HG02642 (cell line): ENCODE results near the gene SMAD5.

Experiments
- ATAC-seq: cut with Tn5 transposase; IDR thresholded peaks from one replicate; pipeline ENCODE4 v1.9.1; 2021; ENCODE audit warnings: mild to moderate bottlenecking; ENCODE audit not compliant: unreplicated experiment, poor library complexity

Gene SMAD5

DNA sequence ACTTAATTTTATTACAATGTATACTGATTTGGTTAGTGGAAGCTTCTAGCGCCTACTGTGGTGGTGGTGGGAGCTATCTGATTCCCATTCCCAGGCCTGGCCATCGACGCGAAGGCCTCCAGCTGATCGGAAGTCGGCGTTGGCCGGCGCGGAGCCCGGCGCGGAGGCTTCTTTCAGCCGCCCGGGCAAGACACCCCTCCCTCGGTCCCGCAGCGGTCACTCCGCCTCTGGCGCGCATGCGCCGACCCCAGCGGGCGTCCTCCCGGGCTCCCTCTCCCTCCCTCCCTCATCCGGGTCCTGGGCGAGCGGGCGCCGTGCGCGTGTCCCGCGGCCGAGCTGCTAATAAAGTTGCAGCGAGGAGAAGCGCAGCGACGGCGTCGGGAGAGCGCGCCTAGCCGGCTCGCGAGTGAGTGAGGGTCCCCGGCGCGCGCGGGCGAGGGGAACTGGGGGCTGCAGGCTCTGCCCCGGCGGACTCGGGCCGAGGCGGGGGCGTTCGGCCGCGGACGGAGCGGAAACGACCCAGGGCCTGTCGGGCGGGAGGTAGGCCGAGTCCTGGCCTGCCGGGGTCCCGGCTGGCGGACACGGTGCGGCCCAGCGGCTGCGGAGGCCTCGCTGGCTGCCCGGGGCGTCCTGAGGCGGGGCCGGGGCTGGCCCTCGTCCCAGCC is at the start of gene SMAD5:
TSS of gene SMAD5 (plus strand) at position 289 of the 665 bp plus-strand sequence. CDS start 20,916 bp downstream, outside the sequence.
- ATAC-seq = peak; percentile 97

DNA sequence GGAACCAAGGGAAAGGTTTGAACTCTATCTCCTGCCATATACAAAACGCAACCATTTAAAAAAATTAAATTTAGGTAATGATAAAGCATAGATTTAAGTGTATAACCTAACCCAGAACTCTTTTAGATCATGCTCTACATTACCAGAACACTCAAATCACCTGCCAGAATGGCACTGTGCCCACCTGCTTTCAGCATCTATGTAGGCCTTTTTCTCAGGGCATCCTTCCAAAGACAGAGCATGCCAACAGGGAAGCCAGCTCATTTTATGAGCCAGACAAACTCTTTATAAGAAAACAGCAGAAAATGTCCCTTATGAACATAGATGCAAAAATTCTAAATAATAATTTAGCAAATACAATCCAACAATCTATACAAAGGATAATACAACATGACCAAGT is 47.9 kb upstream of the SMAD5 start:
- ATAC-seq = no peak

DNA sequence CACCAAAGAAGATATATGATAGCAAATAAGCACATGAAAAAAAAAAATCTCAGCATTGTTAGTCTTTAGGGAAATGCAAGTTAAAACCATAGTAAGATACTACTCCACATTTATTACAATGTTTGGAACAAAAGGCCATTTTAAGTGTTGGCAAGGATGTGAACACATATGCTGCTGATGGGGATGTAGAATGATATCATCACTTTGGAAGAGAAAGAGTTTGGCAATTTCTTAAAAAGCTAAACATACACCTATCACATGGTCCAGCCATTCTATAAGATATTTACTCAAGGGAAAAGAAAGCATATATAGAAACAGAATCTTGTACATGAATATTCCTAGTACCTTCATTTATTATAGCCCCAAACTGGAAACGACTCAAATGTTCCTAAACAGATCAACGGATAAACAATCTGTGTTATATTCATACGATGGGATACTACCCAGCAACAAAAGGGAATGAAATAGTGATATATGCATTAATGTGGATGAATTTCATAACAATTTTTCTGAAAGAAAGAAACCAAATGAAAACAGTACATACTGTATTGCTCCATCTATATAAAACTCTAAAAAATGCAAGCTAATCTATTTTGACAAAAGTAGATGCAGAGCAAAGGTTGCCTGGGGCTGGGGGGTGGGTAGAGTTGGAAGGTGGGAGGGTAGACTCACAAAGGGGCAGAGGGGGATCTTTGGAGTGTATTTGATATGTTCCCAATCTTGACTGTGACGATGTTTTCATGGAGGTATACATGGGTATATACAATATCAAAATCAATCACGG is 45.7 kb upstream of the SMAD5 start:
- ATAC-seq = no peak

DNA sequence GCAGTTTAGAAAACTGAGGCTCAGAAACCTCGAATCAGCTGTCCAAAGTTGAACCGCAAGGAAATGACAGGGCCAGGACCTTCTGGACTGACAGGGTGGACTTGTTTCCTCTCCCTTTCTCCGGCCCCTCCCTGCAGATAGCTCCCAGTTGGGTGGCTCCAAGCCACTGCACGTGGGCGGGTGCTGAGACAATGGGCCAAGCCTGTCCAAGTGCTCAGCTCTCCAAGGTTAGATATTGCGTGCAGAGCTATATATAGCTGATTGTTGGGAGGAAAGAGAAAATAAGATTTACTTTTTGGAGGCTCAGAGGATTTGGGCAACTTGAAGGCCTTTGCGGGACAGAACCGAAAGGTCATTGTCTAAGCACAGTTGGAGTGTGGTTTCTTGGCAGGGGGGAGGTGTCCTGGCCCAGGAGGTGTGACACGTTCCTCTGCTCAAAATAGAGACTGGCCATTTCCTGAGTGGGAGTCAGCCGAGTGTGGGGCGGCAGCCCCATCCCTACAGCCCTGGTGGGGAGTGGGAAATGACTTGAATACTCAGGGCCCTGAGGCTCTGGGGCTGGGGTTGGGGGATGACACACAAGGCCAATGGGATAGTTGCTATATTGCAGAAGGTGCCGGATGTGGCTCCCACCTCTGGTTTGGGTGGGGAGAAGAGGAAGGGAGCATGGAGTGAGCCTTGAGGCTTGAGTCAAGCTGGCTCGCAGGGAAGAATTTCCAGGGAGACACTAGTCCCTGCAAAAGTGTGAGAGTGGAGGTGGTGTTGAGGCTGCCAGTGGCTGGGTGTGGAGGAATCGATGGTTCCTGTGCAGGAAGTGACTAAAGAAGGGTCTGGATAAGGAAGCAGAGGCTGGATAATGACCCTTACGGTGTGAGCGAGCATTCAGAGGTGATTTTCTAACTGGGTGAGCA is 44.4 kb upstream of the SMAD5 start:
- ATAC-seq = no peak

DNA sequence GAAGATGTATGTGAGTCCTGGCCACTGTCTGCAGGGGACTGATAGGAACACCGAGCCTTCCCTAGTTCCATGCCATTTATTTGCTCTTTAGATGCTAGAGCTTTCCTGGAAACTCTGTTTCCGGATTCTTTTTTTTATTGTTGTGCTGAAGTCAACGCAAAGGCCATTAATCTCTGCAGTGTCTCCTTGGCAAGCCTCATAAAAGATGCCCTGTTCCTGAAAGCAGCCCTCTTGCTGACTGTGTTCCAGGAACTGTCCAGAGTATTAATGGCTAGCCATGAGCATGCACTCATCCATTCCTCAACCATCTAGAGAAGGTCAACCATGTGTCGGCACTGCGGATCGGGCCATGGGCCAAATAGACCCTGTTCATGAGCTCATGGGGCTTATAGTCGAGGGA is 42.9 kb upstream of the SMAD5 start:
- ATAC-seq = no peak

DNA sequence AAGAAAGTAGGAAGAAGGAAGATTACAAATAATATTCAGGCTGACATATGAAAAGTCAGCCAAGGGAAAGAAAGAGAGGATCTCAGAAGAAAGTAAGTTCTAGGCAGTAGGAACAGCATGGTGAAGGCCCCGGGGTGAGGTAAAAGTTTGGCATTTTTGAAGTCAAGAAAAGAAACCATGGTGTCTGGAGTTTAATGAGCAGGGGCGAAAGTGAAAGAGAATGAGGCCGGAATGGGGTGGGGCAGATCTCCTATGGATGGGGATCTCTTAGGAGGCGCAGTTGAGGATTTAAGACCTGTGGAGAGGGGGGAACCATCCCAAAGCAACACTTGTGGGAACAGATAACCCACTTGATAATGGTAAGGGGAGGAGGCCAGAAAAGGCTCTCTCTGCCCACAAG is 42.3 kb upstream of the SMAD5 start:
- ATAC-seq = no peak

DNA sequence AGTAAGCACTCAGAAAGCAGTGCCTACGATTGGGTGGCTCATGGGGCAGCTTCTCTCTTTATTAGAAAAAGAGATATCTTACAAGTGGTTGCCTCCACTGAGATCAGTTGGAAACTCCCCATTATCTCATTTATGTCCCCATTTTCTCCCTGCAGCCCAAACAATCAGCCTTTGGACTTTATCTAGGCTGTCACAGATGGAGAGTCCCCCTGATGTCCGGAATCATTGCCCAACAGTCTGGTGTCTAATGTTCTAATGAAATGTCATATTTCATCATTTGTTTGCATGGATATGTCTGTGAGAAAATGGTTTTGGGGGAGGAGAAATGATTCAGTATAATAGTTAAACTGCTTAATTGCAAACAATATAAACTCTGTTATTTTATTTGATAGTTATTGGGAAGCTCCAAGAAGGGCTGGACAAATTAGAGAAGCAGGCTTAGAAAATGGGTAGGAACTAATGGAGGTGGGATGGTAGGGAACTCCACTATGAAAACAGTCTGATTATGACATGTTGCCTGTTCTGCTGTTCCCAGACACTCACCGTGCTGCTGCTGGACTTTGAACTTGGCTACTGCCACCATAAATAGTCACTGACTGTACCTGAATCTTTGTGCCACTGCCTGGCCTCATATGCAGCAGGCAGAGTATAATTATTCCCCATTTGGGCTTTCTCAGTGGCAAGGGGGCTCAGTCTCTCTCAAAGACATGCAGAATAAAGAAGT is 38.3 kb upstream of the SMAD5 start:
- no peak for ATAC-seq

DNA sequence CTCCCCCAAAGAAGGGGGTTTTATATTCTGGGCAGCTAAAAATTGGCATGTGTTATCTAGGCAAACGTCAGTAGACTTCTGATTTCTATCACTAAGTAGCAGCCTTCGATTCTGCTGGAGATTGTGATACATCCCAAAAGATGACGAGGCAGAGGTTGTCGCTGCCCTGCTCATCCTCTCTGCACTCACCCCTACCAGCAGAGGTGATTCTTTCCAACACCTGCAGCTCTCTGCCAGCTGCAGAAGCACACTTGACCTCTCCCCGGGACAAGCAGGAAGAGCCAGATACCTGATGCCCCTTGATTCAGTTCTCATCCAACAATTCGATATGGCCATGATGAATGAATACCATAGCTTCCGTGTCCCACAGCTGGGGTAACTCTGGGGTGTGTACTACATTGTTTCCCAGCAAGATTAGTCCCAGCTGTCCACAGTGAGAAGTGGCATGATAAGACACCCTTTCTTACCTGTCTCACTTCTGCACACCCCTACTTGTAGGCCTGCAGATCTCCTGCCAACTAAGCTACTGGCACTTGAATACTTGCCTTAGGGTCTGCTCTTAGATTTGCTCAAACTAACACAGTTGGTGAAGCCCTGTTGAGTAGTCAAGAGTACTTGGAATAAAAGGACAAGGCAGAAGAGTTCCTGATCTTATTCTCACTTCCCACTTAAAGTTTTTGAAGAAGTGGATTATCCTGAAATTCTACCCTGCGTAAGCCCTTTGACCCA is 37.6 kb upstream of the SMAD5 start:
- no peak for ATAC-seq

DNA sequence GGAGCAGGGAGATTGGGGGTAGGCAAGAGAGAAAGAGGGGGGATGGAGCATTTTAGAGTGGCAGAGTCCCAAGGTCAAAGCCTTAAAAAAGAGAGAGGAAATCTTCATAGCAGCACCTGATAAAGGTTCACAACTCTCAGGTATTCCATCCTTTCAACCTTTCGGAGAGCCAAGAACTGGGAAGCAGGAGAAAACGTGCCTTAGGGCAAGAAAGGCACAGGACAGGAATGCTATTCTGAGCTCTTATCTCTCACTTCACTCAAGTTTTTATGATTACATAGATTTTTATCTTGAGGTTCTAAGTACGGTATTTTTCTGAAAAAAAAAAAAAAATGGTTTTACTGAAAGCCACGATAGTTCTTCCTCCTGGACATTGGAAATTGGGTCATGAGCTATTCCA is 34.5 kb upstream of the SMAD5 start:
- no peak for ATAC-seq

DNA sequence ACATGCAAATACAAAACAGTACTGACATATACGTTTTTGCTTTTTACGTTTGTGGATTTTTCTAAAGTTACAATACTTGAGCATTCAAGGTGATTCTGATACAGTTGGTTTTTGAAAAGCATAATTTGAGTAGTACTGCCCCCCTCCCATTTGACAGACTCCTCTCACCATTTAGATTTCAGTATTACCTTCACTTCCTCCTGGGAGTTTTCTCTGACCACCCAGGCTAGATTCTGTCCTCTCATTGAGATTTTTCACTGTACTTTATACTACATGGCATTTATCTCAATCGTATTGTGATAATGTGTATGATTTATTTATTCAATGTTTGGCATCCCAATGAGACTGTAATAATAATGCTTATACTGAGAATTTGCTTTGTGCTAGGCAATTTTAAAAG is 32.8 kb upstream of the SMAD5 start:
- no peak for ATAC-seq

DNA sequence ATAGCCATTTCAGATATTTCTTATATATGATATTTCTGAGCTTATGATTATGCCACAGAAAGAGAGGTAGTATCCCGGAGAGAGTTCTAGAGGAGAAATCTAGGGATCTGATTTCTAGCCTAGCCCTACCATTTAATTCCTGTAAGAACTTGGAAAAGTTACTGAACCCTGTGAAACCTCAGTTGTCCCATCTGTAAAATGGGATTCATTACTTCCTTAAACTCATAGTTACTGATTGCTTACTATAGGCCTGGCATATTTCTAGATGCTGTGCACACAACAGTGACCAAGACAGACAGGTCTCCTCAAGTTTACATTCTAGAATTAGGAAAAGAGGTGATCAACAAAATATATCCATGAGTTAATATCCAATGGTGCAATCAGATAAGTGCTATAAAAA is 30.8 kb upstream of the SMAD5 start:
- ATAC-seq = no peak

DNA sequence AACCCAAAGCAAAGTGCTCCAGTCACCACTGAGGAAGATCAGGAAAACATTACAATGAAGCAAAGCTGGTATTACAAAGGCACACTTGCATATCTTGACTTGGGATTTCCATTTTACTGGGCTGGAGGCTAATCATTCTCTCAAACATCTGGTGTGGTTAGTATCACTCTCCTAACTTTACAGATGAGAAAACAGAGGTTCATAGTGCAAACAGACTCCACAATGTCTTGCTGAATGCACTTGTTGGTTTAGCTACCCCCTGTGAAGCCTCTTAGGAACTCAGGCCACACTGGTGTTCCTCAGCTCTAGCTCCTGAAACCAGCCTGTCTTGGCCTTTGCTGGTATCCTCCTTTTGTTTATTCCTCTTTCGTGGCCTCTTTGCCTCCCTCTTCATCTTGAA is 29.5 kb upstream of the SMAD5 start:
- ATAC-seq = peak; percentile 68

DNA sequence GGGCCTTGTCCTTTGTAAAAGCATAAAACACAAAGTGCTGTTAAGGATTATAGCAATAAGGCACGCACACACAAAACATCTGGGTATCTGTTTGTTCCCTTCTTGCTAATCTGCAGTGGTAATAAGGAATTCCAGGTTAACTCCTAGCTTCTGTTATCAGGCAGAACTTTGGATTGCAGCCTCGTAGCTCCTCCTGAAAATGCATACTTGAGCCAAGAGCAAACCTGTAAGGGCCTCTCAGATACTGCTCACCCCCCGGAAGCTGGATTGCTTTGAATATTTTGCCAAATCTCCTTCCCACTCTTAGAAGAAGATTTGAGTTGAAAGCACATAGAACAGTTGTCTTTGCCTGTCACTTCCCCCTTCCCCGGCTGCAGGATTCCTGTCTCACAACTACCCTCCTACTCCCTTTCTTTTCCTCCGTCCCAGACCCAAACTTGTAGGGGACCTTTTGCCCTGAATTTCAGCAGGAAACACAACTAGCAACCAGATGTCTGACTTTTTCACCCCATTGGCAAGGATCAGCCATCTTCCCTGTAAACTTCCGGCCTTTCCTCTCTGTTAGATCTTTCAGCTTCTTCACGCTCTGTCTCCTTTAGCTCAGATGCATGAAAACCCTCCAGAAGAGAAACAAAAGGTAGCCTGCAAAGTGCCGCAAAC is 28.2 kb upstream of the SMAD5 start:
- no peak for ATAC-seq

DNA sequence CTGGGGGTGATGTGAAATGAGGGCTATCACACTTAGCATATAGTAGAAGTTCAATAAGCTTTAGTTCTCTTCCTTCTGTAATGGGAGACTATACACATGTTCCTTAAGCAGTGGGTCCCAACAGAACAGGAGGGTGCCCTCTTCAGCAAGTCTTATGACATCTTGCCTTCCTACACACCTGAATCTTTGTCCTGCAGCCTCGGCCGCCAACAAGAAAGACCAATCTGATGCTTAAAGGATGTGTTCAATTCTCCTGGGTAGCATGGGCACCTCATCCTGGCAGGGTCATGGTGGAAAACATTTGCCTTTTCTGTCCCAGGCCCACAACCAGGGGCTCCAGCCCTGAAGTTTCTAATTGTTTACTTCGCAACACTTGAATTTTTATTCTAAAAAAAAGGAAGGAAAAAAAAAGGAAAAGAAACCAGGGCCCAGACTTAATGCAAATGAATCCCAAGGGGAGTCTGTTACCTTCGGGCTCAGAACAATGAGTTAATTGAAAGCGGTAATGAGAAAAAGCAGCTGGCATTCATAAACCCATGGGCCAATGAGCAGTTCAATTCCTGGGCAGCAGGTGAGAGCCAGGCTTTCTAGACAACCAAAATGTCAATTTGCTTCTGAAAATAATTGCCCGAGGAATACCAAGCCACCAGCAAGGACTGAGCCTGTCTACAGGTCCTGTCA is 26.2 kb upstream of the SMAD5 start:
- ATAC-seq = no peak

DNA sequence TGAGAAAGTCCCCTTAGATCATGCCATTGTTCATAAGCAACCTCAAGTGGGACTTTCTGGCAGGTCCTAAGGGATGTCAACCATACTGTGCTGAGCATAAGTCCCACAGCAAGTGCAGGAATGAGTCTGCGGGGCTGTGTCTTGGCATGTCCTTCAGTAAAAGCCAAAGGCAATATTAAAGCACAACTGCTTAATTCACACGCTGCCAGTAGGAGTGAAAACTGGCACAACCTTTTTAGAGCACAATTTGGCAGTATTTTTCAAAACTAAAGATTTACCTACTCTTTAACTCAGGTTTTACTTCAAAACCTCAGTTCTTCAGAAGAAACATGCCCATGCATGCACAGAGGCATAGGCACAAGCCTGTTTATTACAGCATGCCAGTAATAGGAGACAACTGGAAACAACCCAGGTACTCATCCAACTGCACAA is 24.4 kb upstream of the SMAD5 start:
- ATAC-seq = peak; percentile 75

DNA sequence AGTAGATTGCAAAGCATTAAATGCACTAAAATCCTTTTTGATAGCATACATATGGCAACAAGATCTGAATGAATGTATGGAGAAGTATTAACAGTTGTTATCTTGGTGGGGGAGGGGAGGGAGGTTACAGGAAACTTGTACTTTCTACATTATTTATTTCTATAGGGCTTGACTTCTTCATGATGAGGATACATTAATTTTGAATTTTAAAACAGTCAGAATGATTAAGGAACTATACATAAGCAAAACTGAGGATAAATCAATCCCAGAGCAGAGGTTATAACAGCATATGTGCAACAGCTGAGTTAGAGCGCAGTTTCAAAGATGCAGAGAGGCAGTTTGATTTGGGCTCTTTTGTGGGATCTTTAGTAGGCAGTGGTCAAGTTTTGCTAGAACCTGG is 23.9 kb upstream of the SMAD5 start:
- ATAC-seq = no peak

DNA sequence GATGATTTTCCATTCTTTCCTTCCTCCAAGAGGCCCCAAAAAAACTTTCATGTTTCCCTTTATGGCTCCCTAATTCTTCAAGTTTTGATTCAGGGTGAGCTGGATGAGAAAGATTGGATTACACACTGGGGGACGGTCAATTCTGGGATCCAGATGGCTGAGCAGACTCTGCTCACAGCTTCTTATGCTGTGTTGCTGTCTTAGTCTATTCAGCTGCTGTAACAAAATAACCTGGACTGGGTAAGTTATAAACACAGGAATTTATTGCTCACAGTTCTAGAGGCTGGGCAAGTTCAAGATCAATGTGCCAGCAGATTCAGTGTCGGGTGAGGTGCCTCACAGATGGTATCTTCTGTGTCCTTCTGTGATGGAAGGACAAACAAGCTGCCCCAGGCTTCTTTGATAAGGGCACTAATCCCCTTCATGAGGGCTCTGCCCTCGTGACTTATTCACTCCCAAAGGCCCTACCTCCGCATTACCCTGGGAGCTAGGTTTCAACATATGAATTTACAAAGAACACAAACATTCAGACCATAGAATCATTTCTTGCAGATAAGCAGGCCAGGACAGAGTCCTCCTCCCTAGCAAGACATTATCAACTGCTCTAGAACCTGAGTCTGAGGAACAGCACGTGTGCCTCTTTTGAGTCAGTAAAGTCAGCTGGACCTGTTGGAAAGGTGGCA is 23.1 kb upstream of the SMAD5 start:
- ATAC-seq = no peak

DNA sequence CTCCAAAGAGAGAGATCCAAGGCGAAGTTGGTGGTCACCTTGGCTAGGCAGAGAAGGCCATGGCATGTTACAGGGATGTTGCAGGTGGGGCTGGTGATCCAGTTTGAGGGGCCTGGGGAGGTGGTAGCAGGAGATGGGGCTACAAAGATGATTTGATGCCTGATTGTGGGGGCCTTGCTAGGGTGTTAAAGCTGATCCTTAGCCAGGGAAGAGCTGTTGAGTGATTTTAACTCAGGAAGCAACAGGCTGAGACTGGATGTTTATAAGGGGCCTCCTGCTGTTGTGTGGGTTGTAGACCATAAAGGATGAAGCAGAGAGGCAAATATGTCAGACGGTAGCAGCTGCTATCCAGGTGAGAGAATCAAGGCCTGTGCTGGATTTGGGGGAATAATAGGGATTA is 19.0 kb upstream of the SMAD5 start:
- no peak for ATAC-seq
